ENCODE data around the gene CACNA2D3.

GRCh38 chr3:54960082-54960481 is 837.7 kb downstream of the CACNA2D3 start:
- TF ChIP-seq CTCF (IDR thresholded peaks at IDR 0.05): no peak
- no peak for TF ChIP-seq POLR2A (IDR thresholded peaks at IDR 0.05)
